KOPT-K1 (cell line): ENCODE measurements around the gene SGPP1.
"Not testable (repeated sequence)": the region's sequence is repeated elsewhere in the genome, so short reads cannot be mapped to it uniquely, and the experiment has no call there.

Source experiments
- H3K27ac ChIP-seq: fragments of 200-600 bp; sonication (generic); 2 replicates; pipeline ENCODE4 v1.5.1; 2016; ENCODE audit warnings: antibody characterized with exemption, mild to moderate bottlenecking, low read depth, low read length; ENCODE audit not compliant: poor library complexity, severe bottlenecking
- H3K36me3 ChIP-seq: fragments of 200-600 bp; sonication (generic); 2 replicates; pipeline ENCODE4 v1.5.1; 2017; ENCODE audit warnings: antibody characterized with exemption, mild to moderate bottlenecking, low read length, moderate library complexity; ENCODE audit not compliant: insufficient read depth
- H3K9me3 ChIP-seq: fragments of 200-600 bp; sonication (generic); 2 replicates; pipeline ENCODE4 v1.5.1; 2017; ENCODE audit warnings: antibody characterized with exemption, low read length, mild to moderate bottlenecking; ENCODE audit not compliant: insufficient read depth, poor library complexity, severe bottlenecking

The SGPP1 gene

DNA sequence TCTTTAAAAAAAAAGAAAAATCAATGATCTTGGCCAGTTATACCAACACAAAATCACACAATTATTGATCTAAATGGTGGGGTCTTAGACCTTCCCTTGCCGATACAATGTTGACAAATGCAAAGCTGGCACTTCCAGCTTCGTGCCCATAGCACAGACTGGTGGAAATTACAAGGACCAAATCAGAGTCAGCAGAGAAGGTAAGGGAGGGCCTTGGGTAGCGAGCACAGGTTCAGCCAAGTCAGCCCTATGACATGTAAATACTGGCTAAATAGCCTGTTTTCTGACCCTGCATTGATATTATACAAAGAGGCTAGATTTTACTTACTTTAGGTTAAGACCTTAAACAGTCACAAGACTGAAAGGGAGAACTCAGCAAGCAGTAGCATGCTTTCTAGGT, 55.9 kb downstream of the SGPP1 start:
- no peaks in the 10 kb centered on the region for H3K9me3 ChIP-seq
- no peak overlapping the region for H3K27ac ChIP-seq
- no peaks in the 10 kb centered on the region for H3K36me3 ChIP-seq

DNA sequence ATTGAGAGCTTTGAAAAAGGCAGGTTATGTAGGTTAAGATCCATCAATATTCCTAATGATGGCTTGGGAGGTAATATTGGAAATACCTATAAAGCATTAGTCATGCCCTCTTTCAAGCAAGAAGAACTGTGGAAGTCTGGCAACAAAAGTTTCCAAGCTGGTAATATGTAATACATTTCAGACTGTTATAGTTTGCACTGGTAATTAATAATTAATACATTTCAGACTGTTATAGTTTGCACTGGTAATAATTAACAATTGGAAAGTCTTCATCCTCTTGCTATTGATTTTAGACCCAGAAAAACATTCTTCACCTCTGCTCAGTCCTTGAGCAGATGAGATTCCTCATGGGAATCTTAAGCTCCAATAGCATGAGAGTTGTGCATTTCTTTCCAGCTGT, 57.2 kb downstream of the SGPP1 start:
- Histone ChIP-seq H3K36me3 (no peaks in the 10 kb centered on the region), H3K9me3 (no peaks in the 10 kb centered on the region), H3K27ac (no peak overlapping the region)

DNA sequence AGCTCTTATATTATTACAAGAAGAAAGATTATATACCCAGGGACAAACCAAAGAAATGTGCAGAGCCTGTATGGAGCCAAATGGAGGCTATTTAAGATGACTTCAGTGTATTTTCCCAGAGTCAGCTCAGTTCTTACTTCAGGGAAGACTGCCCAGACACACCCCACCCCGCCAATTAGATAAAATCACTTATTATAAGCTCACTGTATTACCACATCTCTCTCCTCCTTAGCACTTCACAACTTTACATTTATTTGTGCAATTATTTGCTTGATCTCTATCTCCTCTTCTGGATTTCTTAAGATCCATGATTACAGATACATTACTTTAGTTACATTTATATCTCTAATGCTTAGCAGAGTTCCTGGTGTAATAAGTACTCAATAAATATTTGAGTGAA, 61.5 kb downstream of the SGPP1 start:
- no peaks in the 10 kb centered on the region for H3K36me3 ChIP-seq
- H3K27ac ChIP-seq, result no peak overlapping the region
- H3K9me3 ChIP-seq, result peaks cover 8% of the 10 kb centered on the region

DNA sequence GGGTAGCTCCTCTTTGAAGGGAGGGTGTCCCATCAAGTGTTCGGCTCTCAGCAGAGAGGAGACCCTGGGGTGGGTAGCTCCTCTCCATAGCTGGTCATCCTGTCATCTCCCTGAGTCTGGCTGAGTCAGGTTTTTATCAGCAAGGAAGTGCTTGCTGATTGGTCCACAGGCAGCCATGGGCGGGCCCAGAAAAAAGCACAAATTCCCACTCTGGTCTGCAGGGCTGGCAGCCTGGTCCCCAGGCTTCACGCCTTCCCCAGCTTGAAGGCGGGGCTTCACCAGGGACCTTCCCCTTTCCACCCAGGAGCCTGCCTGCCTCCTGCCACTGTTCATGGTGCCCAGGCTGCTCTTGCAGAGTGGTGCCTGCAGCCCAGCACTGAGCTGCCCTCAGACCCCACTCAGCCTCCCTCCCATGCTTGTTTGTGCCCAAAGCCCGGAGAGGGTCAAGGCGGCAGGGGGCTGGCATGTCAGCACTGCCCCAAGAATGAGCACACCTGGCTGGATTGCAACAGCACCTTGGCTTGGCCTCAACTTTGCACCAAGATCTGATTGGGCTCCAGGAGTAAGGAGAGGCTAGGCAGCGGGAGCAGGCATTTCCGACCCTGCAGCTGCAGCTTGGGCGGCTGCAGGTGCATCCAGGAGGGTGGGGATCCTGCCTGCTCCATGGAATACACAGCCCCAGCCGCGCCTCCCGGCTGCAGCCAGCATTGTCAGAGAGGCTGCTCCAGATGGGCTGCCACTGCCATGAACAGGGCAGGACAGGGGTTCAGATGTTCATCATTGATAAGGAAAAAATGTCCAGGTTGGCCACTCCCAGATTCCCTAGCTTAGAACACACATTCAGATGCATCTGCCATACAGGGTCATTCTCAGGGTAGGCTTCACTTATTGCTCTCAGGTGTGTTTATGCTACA, 64.2 kb downstream of the SGPP1 start:
- peaks cover 8% of the 10 kb centered on the region for H3K9me3 ChIP-seq
- no peak overlapping the region for H3K27ac ChIP-seq
- H3K36me3 ChIP-seq, result no peaks in the 10 kb centered on the region

DNA sequence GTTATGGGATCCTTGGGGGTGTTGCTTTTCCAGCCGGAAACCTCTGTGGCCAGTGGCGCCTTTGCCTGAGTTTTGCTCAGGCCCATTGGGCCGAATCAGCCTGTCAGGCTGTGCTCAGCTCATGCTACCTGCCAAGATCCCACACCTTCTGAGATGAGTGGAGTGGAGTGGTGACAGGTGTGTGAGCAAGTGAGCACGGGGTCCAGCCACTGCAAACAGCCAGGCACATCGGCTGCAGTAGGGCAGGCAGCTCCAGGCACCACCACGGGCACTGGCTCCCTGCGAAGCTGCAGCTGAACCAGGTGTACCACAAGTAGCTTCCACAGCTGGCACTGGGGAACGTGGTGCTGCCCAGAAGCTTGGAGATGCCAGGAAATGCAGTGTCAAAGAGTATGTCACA, 65.1 kb downstream of the SGPP1 start:
- Histone ChIP-seq H3K27ac (no peak overlapping the region), H3K9me3 (peaks cover 8% of the 10 kb centered on the region), H3K36me3 (no peaks in the 10 kb centered on the region)

DNA sequence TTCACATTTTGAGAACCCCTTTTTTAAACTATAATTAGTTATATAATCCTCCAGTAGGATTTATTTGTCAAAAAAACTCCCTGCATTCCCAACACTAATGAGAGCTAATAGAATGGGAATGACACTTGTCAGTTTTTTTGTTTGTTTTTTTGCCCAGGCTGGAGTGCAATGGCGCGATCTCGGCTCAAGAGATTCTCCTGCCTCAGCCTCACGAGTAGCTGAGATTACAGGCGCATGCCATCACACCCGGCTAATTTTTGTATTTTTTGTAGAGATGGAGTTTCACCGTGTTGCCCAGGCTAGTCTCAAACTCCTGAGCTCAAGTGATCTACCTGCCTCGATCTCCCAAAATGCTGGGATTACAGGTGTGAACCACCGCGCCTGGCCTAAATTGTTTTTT, 66.0 kb downstream of the SGPP1 start:
- not testable (repeated sequence) for H3K36me3 ChIP-seq, H3K9me3 ChIP-seq, H3K27ac ChIP-seq

DNA sequence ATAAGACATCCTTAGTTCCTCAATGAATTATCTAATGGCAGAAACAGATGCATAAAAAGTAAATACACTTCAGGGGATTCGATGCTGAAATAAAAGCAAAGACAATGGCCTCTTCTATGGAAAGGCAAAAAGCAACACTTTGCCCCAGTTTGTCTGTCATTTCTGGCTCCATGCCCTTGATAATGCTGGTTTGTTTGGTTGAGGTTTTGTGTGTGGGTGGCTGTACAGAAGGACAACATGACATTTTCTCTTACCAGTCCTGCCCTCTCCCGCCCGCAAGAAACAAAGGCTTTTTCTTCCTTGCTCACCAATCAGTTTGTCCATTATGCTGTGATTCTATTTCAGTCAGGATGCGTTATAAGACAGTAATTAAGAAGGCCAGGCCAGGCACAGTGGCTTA, 68.1 kb downstream of the SGPP1 start:
- H3K27ac ChIP-seq, result no peak overlapping the region
- H3K36me3 ChIP-seq, result no peaks in the 10 kb centered on the region
- peaks cover 8% of the 10 kb centered on the region for H3K9me3 ChIP-seq

DNA sequence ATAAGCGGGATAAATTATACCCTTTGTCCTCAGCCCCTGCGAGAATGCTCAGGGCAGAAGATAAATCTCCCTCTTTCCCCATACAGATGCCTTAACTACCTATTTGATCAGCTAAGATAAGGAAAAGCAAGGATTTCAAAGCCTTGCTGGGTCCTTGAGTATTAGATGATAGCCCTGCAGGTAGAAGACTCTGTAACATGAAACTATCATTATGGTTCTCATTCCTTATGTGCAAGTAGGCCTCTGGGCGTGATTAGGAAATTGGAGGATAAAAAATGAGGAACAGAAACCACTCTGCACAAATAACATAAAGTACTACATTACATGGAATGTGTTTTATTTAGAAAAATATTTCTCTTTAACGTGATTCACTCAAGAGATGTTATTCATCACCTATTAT, 71.7 kb downstream of the SGPP1 start:
- Histone ChIP-seq H3K9me3 (no peaks in the 10 kb centered on the region), H3K27ac (no peak overlapping the region), H3K36me3 (no peaks in the 10 kb centered on the region)

DNA sequence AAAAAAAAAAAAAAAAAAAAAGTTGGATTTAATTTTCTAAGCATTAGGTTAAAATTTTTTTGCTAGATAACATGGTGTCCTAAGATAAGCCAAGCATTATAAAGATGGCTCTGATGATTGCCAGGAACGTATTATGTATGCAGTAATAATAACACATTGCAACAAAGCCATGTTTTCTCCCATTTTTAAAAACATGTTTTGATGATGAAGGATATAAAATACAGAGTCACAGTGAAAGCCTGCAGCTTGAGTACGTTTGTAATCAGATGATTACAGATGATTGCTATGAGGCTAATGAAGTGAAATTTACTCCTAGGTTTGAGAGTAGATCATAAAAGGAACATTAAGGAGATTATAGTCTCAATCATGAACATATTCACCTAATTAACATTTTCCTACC, 72.9 kb downstream of the SGPP1 start:
- Histone ChIP-seq H3K36me3 (no peaks in the 10 kb centered on the region), H3K9me3 (no peaks in the 10 kb centered on the region), H3K27ac (no peak overlapping the region)

DNA sequence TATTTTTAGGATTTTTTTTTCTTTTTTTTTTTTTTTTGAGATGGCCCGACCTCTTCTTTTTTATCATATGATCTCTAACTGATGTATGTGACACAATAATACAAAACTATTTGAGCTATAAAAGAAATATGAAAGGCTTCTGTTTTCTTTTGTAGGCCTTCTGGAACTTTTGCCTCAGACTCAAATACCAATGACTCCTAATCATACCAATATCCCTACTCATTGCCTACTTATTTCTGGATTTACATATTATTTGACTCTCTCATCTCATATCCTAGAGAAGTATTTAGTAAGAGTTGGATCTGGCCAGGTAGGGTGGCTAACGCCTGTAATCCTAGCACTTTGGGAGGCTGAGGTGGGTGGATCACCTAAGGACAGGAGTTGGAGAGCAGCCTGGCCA, 73.5 kb downstream of the SGPP1 start:
- H3K27ac ChIP-seq, result no peak overlapping the region
- no peaks in the 10 kb centered on the region for H3K9me3 ChIP-seq
- no peaks in the 10 kb centered on the region for H3K36me3 ChIP-seq

DNA sequence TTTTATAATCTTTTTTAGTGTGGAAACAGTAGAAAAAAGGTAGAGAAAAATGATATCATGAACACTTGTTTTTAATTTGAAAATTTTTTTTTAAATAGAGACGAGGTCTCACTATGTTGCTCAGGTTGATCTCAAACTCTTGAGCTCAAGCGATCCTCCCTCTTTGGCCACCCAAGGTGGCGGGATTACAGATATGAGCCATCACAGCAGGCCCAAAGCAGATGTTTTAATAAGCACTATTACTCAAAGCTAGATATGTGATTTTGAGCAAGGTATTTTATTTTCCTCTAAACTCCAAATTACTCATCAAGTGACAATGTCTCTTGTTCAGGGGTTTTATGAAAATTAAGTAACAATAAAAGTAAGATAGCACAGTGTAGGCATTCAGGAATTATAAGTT, 75.5 kb downstream of the SGPP1 start:
- no peaks in the 10 kb centered on the region for H3K36me3 ChIP-seq
- H3K9me3 ChIP-seq, result no peaks in the 10 kb centered on the region
- H3K27ac ChIP-seq, result no peak overlapping the region

DNA sequence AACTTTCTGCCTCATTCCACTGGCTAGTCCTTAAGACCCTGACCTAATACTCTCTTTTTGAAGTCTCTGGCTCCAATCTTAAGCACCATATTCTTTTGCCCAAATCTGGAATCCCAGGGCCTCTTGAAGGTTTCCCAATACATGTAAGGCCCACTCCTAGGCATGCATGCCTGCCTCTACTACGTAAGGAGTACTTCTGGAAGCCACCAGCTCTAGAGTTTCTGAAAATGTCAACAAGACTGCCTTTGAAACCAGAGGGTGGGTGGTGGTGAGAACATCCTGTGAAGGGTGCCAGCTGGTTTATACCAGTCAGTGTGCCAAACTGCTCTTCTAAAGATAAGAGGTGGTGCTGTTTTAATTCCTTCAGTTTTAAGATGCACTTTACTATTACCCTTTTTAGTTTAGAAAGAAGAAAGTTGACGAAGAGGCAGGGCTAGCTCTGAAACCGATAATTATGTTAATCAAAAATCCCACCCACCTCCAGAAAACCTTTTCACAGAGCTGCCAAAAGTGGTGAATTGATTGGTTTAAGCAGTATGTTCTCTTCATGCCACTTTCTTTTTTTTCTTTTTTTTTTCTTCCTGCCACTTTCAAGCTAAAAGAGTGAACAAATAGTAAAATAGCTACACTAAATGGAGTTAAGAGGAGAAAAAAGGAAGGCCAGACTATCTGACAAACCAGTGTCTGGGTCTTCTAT, 77.5 kb downstream of the SGPP1 start:
- Histone ChIP-seq H3K27ac (peak overlapping the region; percentile 67), H3K9me3 (no peaks in the 10 kb centered on the region), H3K36me3 (no peaks in the 10 kb centered on the region)

DNA sequence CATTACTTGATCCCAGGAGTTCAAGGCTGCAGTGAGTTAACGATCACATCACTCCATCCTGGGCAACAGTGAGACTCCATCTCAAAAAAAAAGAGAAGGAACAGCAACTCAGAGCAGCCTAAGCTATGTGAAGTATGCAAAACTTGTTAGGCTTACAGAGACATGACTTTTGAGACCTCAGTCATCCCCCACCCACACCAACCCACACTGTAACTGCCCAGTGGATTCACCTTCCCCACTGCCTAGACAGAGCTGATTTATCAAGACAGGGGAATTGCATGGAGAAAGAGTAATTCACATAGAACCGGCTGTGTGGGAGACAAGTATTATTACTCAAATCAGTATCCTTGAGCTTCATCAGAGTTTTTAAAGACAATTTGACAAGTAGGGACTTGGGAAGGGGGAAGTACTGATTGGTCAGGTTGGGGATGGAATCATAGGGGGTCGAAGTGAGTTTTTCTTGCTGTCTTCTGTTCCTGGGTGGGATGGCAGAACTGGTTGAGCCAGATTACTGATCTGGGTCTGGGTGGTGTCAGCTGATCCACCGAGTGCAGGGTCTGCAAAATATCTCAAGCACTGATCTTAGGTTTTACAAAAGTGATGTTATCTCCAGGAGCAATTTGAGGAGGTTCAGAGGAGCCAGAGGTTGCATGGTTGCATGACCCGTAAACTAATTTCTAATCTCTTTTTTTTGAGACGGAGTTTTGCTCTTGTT, 80.0 kb downstream of the SGPP1 start:
- H3K9me3 ChIP-seq, result no peaks in the 10 kb centered on the region
- no peaks in the 10 kb centered on the region for H3K36me3 ChIP-seq
- H3K27ac ChIP-seq, result no peak overlapping the region

DNA sequence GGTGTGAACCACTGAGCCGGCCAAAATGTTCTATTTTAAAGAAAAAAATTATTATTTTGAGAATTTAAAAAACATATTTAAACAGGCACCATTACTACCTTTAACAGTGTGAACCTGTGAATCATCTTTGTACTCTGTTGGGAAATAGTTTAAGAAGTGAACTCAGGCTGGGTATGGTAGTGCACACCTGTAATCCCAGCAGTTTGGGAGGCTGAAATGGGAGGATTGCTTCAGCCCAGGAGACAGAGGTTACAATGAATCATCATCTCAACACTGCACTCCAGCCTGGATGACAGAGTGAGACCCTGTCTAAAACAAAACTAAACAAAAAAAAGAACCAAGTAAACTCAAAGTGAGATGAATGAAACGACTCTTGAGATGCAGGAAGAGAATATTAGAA, 83.1 kb downstream of the SGPP1 start:
- peaks cover under 1% of the 10 kb centered on the region; the same call in 1 of the 2 replicates for H3K36me3 ChIP-seq
- no peak overlapping the region for H3K27ac ChIP-seq
- H3K9me3 ChIP-seq, result no peaks in the 10 kb centered on the region

DNA sequence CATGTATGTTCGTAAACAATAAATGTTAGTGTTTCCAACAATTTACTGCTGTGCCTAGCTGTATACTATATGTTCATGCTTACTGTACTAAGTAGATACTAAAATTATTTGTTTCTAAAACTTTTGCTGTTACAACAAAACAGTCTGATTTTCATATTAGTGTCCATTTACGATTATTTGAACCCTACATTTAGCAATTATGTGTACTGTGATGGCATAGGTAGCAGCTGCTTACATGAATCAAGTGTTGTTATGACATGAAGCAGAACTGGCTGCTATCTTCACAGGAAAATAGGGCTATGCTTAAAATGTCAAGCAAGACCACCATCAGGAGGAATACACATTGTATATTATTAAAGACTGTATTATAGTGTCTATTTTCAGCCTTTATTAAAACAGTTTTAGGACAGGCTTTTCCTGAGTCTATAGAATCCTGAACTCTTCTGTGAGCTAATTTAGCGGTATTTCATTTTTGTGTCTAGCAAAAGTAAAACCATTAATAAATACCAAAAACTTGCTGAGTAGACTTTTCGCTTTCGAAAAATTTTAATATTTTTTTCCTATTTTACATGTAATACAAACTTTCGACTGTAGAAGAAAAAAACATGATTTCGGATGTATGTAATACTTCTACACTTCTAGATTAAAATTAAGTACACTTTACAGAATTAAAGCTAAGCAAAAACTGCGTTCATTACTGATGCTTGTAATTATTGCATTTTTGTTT, 85.0 kb downstream of the SGPP1 start:
- Histone ChIP-seq H3K27ac (peak overlapping the region; percentile 80), H3K36me3 (peaks cover 15% of the 10 kb centered on the region), H3K9me3 (no peaks in the 10 kb centered on the region)
